NT2/D1 (cell line): ENCODE data around the gene ITGA7.

ENCODE experiments used
- DNase-seq: peaks from one replicate; pipeline ENCODE4 v3.0.0-alpha.2; 2011; ENCODE audit warnings: low read depth, low spot score
- H3K27me3 ChIP-seq: 2 replicates; pipeline ENCODE4 v1.6.0; 2011; ENCODE audit warnings: mild to moderate bottlenecking; ENCODE audit not compliant: insufficient read length, insufficient read depth
- H3K36me3 ChIP-seq: 2 replicates; pipeline ENCODE4 v1.6.1; 2011; ENCODE audit warnings: mild to moderate bottlenecking, low read length, mixed read lengths; ENCODE audit not compliant: insufficient read depth, insufficient read length
- H3K4me1 ChIP-seq: 2 replicates; pipeline ENCODE4 v1.5.1; 2011; ENCODE audit not compliant: insufficient read depth, insufficient read length
- H3K4me3 ChIP-seq: 2 replicates; pipeline ENCODE4 v1.5.1; 2011; ENCODE audit warnings: low read depth; ENCODE audit not compliant: insufficient read length
- H3K9ac ChIP-seq: 2 replicates; pipeline ENCODE4 v1.6.0; 2011; ENCODE audit warnings: low read depth; ENCODE audit not compliant: insufficient read length
- H3K9me3 ChIP-seq: 2 replicates; pipeline ENCODE4 v1.5.1; 2011; ENCODE audit warnings: mild to moderate bottlenecking, low read length; ENCODE audit not compliant: insufficient read depth
- SUZ12 ChIP-seq: IDR thresholded peaks from 2 replicates; pipeline ENCODE4 v1.6.1; 2011; ENCODE audit not compliant: insufficient read length, insufficient read depth; ENCODE audit errors: extremely low read depth
- YY1 ChIP-seq: IDR thresholded peaks from 2 replicates; pipeline ENCODE4 v1.6.1; 2011; ENCODE audit not compliant: insufficient read length, insufficient read depth
- ZNF274 ChIP-seq: IDR thresholded peaks from 2 replicates; pipeline ENCODE4 v1.6.1; 2011; ENCODE audit warnings: mild to moderate bottlenecking, low read depth, low read length

Gene ITGA7

GRCh38 chr12:55715833-55716581 is 8.3 kb upstream of the ITGA7 start, which contains the start of gene BLOC1S1:
Gene BLOC1S1 (plus strand): TSS chr12:55716046. CDS start chr12:55716052, 6 bp downstream.
- TF ChIP-seq YY1 (no peak), SUZ12 (no peak)
- Histone ChIP-seq H3K9me3 (no peaks in the 10 kb centered on the region), H3K4me3 (peak within 1 kb of the TSS; percentile 75), H3K4me1 (peaks cover 14% of the 10 kb centered on the region), H3K27me3 (peaks cover 15% of the 10 kb centered on the region), H3K9ac (peak within 1 kb of the TSS; percentile 90), H3K36me3 (peaks cover 17% of the 10 kb centered on the region)
- DNase-seq, result peak; percentile 95

- H3K4me1 ChIP-seq, result peaks cover 14% of the 10 kb centered on the region
- TF ChIP-seq ZNF274, result no peak
- no peak for TF ChIP-seq SUZ12
- TF ChIP-seq YY1, result no peak
- peak overlapping the region; percentile 90 for H3K9ac ChIP-seq
- H3K4me3 ChIP-seq, result peak overlapping the region; percentile 75
- no peaks in the 10 kb centered on the region for H3K9me3 ChIP-seq
- no peak for DNase-seq
- peaks cover 15% of the 10 kb centered on the region for H3K27me3 ChIP-seq
- H3K36me3 ChIP-seq, result peaks cover 12% of the 10 kb centered on the region
These were observed 7.6 kb upstream of the ITGA7 start for GRCh38 chr12:55715169-55715764.

GRCh38 chr12:55713721-55714120 is 6.0 kb upstream of the ITGA7 start:
- peaks cover 25% of the 10 kb centered on the region for H3K27me3 ChIP-seq
- peaks cover 12% of the 10 kb centered on the region for H3K4me1 ChIP-seq
- H3K36me3 ChIP-seq, result no peaks in the 10 kb centered on the region
- DNase-seq, result no peak
- TF ChIP-seq SUZ12, result no peak
- TF ChIP-seq ZNF274, result no peak
- TF ChIP-seq YY1, result no peak
- H3K9me3 ChIP-seq, result no peaks in the 10 kb centered on the region
- no peak overlapping the region for H3K9ac ChIP-seq
- H3K4me3 ChIP-seq, result no peak overlapping the region

- no peaks in the 10 kb centered on the region for H3K36me3 ChIP-seq
- H3K9ac ChIP-seq, result no peak overlapping the region
- peaks cover 27% of the 10 kb centered on the region for H3K27me3 ChIP-seq
- DNase-seq, result no peak
- H3K4me1 ChIP-seq, result peaks cover 14% of the 10 kb centered on the region
- H3K9me3 ChIP-seq, result no peaks in the 10 kb centered on the region
- TF ChIP-seq SUZ12 (no peak), YY1 (no peak), ZNF274 (no peak)
- no peak overlapping the region for H3K4me3 ChIP-seq
These were observed 5.2 kb upstream of the ITGA7 start for GRCh38 chr12:55712700-55713415.

GRCh38 chr12:55711786-55712553 is 4.3 kb upstream of the ITGA7 start:
- TF ChIP-seq ZNF274 (no peak), SUZ12 (no peak), YY1 (no peak)
- Histone ChIP-seq H3K4me1 (peaks cover 7% of the 10 kb centered on the region), H3K27me3 (peaks cover 32% of the 10 kb centered on the region), H3K4me3 (no peak overlapping the region), H3K9me3 (no peaks in the 10 kb centered on the region), H3K9ac (no peak overlapping the region), H3K36me3 (no peaks in the 10 kb centered on the region)
- DNase-seq, result no peak

- H3K4me3 ChIP-seq, result peak overlapping the region; percentile 57
- H3K4me1 ChIP-seq, result peaks cover 9% of the 10 kb centered on the region
- DNase-seq, result no peak
- TF ChIP-seq SUZ12, result no peak
- no peak for TF ChIP-seq YY1
- TF ChIP-seq ZNF274, result no peak
- H3K9me3 ChIP-seq, result no peaks in the 10 kb centered on the region
- peaks cover 4% of the 10 kb centered on the region for H3K36me3 ChIP-seq
- H3K27me3 ChIP-seq, result peaks cover 38% of the 10 kb centered on the region
- peak overlapping the region; percentile 77 for H3K9ac ChIP-seq
These were observed 1.1 kb upstream of the ITGA7 start for GRCh38 chr12:55708695-55709233.
